Raji (cell line): Measurements from ENCODE around the gene STRAP.

Experiments
- POLR2A ChIP-seq: IDR thresholded peaks from 2 replicates; pipeline ENCODE4 v1.6.1; 2011; ENCODE audit warnings: low read depth, low read length, control low read depth; ENCODE audit not compliant: insufficient read depth

The STRAP gene, protein sequence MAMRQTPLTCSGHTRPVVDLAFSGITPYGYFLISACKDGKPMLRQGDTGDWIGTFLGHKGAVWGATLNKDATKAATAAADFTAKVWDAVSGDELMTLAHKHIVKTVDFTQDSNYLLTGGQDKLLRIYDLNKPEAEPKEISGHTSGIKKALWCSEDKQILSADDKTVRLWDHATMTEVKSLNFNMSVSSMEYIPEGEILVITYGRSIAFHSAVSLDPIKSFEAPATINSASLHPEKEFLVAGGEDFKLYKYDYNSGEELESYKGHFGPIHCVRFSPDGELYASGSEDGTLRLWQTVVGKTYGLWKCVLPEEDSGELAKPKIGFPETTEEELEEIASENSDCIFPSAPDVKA

DNA sequence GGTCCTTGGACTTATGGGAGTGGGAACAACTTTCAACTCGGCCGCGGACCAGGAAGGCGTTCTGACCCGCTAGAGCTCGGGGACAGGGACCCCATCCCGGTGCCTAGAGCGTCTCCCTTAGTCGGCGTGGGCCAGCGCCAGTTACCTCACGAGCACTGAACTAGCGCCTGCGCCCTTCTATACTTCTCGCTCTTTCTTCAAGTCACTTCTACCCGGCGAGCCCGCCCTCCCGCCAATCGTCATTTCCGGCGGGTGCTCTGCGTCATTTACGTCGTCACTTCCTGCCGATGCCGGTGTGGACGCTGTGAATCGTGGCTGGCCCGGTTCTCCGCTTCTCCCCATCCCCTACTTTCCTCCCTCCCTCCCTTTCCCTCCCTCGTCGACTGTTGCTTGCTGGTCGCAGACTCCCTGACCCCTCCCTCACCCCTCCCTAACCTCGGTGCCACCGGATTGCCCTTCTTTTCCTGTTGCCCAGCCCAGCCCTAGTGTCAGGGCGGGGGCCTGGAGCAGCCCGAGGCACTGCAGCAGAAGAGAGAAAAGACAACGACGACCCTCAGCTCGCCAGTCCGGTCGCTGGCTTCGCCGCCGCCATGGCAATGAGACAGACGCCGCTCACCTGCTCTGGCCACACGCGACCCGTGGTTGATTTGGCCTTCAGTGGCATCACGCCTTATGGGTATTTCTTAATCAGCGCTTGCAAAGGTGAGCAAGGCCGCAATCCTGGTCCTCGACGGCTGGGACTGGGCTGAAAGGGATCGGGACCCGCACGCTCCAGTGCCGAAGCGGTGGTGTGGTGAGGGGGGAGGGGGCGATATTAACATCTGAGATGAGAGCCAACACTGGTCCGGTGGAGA is at the start of gene STRAP:
TSS of gene STRAP (plus strand) at position 270 of the 854 bp plus-strand sequence. CDS start at position 591, 321 bp downstream.
- peak; percentile 99 for TF ChIP-seq POLR2A

DNA sequence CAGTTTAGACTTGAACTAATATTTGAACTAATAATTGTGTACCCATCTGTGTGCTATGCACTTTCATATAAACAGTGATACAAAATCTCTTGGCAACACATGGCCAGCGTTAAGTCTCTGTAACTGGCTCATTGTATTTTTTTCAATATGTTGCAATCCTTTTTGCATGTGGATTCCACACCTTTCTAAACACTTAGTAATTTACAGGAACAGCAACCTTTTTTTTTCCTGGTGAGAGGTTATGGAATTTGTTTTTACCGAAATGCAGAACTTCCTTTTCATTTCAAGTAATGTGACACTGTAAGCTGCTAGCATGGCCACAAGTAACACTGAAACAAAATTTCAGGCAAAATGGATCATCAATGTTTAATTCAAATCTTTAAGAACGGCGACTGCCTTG is 47.6 kb upstream of the STRAP start:
- no peak for TF ChIP-seq POLR2A

DNA sequence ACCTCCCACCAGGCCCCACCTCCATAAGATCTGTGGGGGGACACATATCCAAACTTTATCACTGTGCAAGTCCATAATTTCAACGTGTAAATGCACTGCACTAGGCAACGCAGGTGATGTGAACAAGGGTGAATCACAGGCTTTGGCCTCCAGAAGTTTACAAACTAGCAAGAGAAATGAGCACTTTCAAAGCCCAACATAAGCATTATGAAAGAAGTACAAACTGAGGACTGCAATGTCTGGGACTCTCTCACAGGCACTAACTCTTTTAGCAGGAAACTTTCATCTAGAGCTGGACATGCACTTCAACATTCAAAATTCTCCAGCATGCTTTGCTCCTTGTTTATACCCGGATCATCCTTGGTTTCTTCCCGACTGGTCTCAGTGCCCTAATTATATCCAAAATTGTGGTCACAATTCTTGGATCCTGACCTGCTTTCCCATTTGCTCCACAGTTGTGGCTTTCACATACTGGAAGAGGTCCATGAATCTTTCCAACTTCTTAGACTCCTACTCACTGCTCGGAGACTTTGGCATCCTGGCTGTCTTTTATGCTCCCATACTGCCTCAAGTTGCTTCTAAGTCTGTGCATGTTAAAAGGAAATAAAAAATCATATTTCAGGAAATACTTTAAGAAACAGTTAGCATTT is 44.9 kb upstream of the STRAP start:
- TF ChIP-seq POLR2A = no peak

DNA sequence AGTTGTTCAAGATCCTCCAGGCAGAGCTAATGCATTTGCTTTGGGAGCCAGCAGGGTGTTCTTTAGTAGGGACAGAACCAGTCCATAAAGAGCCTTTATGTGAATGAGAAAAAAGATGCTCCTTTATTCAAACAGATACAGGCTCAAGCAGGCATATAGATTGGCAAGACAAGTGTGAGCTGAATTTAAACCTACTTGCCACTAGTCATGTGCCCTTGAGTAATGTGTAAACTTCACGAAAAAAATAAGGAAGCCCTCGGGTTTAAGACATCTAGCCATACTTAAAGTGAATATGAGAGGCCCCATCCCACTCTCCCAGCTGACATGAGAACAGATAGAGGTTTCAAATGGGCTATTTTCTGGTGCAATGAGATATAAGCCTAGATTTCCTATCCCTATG is 43.1 kb upstream of the STRAP start:
- no peak for TF ChIP-seq POLR2A

DNA sequence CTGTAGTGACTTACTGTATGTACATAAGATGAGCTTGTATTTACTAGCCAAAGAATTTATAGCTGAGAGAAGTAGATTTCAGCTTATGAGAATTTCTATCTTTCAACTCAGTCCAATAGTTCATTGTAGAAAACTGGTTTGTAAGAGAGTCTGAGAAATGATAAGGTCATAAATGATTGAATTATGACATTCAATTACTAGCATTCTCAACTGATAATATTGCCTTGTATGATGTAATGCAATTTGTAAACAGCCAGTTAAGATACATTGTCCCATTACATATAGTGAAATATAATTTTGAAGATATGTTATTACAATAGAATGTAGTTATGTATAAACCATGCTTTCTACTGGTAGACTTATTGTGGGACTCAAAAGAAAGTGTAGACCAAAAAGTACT is 42.5 kb upstream of the STRAP start:
- TF ChIP-seq POLR2A = no peak

DNA sequence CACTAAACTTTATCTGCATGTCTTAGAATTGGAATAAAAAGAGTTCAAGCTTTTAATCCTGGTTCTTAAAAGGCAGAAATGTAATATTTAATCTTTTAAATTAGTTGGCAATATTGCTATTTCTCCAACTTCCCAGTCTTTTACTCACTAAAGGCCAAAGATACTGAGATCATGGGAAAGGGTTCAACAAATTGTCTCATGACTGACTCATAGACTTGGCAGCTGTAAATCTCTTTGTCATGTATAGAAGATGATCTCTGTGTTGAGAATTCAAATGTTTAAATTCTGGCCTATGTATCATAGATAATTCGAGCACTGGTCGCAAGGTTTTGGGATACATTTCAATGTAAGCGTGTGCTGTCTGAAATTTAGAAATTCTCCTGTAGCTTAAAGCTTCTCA is 40.1 kb upstream of the STRAP start:
- no peak for TF ChIP-seq POLR2A

DNA sequence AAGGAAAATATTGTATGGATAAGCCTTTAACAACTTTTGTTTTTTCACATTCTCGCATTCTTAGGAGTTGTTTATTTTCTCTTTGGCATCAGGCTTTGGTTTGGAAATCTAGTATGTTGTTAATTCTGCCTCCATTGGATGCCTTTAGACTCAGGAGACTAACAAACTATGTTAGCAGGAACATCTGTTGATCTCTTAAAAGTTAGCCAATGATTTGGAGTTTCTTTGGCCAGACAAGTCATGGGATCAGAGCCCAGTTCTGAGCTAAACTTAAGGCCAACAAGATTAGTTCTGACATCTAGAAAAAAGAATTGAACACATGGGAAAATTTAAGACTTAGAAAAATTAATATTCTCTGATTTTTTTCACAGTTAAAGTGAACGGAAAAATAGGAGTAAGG is 35.3 kb upstream of the STRAP start:
- no peak for TF ChIP-seq POLR2A

DNA sequence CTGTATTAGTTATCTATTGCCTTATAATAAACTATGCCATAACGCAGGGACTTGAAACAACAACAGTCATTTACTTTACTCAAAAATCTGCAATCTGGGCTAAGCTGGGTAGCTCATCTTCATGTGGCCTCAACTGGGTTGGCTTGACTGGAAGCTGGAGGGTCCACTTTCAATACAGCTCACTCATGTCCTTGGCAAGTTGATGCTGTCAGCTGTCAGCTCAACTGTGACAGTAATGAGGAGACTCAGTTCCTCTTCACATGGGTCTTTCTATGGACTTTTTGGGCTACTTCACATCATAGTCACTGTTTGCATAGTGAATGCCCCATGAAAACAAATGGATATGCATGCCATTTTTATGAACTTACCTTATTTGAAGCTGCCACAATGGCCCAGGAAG is 33.6 kb upstream of the STRAP start:
- no peak for TF ChIP-seq POLR2A

DNA sequence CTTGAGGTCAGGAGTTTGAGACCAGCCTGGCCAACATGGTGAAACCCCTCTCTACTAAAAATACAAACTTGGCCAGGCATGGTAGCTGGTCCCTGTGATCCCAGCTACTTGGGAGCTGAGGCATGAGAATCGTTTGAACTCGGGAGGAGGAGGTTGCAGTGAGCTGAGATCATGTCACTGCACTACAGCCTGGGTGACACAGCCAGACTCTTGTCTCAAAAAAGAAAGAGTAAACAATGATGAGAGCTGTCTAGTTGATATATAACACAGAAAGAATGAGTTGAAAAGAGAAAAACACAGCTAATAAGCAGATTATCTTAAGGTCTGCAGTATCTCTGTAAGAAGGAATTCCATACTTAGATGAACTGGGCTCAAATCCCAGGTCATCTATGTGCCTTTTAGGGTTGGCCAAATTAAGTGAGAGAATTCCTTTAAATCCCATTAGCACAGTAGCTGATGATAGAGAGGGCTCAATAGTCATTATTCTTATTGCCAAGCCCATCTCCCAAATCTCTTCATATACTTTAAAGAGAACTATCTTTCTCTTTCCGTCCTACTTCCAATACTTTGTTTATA is 31.1 kb upstream of the STRAP start:
- TF ChIP-seq POLR2A = no peak

DNA sequence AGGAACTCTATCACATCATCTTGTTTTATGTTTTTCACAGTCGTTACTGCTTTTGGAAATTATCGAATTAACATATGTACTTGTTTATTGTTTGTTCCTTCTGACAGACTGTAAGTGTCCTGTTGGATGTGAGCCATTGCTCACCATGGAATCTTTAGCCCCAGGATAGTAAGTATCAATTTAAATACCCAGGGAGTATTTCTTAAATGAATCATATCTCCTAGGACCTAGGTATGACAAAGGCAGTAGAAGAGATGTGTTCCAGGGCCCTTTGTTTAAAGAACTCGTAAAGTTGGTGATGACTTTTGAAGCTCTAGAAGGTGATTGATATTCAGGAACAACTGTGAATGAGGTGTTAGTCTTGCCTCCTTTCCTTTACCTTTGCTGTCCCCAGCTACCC is 30.3 kb upstream of the STRAP start:
- TF ChIP-seq POLR2A = no peak

DNA sequence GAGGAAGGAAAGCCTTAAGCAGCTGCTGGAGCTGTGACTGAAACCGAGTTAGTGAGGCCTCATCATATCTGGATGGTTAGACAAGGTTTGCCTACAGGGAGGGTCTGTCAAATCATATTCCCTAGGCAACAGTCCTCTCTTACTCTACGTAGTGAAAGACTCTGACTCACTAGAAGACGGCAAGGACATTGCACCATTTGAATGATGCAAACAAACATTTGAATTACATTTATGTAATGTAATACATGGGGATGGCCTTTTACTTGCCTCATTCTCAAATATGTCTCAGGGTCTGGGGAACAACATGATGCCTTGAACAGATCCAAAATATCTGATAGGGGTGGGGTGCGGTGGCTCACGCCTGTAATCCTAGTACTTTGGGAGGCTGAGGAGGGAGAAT is 29.8 kb upstream of the STRAP start:
- no peak for TF ChIP-seq POLR2A

DNA sequence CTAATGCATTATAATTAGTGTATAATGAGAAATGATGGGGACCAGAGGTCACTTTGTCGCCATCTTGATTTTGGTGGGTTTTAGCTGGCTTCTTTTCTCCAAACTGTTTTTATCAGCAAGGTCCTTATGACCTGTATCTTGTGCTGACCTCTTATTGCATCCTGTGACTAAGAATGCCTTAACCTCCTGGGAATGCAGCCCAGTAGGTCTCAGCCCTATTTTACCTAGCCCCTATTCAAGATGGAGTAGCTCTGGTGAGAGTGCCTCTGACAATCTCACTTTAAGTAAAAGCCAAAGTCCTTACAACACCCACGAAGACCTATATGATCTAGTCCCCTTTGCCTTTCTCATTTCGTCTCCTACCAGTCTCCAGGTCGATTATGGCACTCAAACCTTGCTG is 28.3 kb upstream of the STRAP start:
- TF ChIP-seq POLR2A = no peak

DNA sequence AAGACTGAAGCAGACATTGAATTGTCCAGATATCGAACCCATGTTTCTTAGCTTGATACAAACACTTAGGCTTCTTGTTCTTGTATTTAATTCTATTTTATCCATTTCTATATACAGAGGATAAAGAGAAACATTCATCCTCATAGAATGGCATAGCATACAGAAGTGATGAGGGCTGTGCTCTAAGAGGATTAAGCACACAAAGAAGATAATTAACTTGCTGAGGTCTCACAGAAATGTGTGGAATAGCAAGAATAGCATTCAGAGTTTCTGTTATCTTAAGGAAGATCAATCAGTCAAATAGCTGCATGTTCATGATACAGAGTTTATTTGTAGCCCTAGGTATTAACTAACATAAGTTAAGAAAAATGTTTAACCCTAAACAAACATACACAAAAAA is 27.3 kb upstream of the STRAP start:
- TF ChIP-seq POLR2A = no peak

DNA sequence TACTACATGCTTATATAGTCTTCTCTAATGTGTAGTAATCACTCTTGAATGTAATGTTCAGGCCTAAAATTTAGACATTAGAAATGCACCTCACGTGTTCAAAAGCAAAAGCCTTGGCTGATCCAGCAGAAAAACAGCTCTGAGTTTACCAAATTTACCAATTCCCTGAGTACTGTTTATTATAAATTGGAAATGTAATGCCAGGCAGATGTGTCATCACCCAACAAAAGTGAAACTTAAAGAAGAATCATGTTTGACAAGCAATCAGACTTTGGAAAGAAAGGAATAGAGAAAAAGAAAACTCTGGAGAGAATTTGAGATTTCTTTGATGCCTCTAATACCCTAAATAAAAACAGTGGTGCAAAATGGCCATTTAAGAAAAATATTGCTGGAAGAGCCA is 26.5 kb upstream of the STRAP start:
- TF ChIP-seq POLR2A = no peak
